DOHH2 (cell line): Measurements from ENCODE around the gene SYT10.

Source experiments
- H3F3A ChIP-seq: fragments of 200-600 bp; sonication (generic), shearing (Covaris generic); 2 replicates; pipeline ENCODE4 v1.6.0; 2016; ENCODE audit warnings: antibody characterized with exemption, mild to moderate bottlenecking; ENCODE audit not compliant: control insufficient read depth, insufficient read depth
- H3K27ac ChIP-seq: fragments of 200-600 bp; sonication (generic); 2 replicates; pipeline ENCODE4 v1.5.1; 2014; ENCODE audit warnings: low read depth, mild to moderate bottlenecking, low read length, moderate library complexity
- H3K27me3 ChIP-seq: fragments of 200-600 bp; sonication (generic); 2 replicates; pipeline ENCODE4 v1.6.1; 2014; ENCODE audit warnings: mild to moderate bottlenecking, low read length, mixed read lengths; ENCODE audit not compliant: control insufficient read depth
- H3K36me3 ChIP-seq: fragments of 200-600 bp; sonication (generic); 2 replicates; pipeline ENCODE4 v1.6.1; 2014; ENCODE audit warnings: mild to moderate bottlenecking, low read length, moderate library complexity, mixed read lengths; ENCODE audit not compliant: control insufficient read depth
- H3K4me1 ChIP-seq: fragments of 200-600 bp; sonication (generic); 2 replicates; pipeline ENCODE4 v1.6.1; 2014; ENCODE audit warnings: mild to moderate bottlenecking, low read length, mixed read lengths; ENCODE audit not compliant: control insufficient read depth
- H3K4me2 ChIP-seq: fragments of 200-600 bp; sonication (generic); 2 replicates; pipeline ENCODE4 v1.6.0; 2014; ENCODE audit warnings: mild to moderate bottlenecking, low read length, moderate library complexity
- H3K4me3 ChIP-seq: fragments of 200-600 bp; sonication (generic); 2 replicates; pipeline ENCODE4 v1.5.1; 2014; ENCODE audit warnings: mild to moderate bottlenecking, low read length, mixed read lengths
- H3K79me2 ChIP-seq: fragments of 200-600 bp; sonication (generic); 2 replicates; pipeline ENCODE4 v1.6.1; 2014; ENCODE audit warnings: mild to moderate bottlenecking, low read length, mixed read lengths; ENCODE audit not compliant: control insufficient read depth
- H3K9me2 ChIP-seq: fragments of 200-600 bp; sonication (generic); replicated peaks from 2 replicates; pipeline ENCODE4 v1.6.1; 2014; ENCODE audit warnings: mild to moderate bottlenecking, low read length, mixed read lengths; ENCODE audit not compliant: control insufficient read depth
- H3K9me3 ChIP-seq: fragments of 200-600 bp; sonication (generic); 2 replicates; pipeline ENCODE4 v1.6.1; 2014; ENCODE audit warnings: antibody characterized with exemption, low read length, mixed read lengths; ENCODE audit not compliant: control insufficient read depth, insufficient read depth
- H4K20me1 ChIP-seq: fragments of 200-600 bp; sonication (generic); 2 replicates; pipeline ENCODE4 v1.6.0; 2014; ENCODE audit warnings: low read depth, mild to moderate bottlenecking, antibody characterized with exemption, low read length, moderate library complexity; ENCODE audit not compliant: control insufficient read depth, insufficient read depth
- CTCF ChIP-seq: fragments of 200-600 bp; sonication (generic); IDR thresholded peaks from one replicate; pipeline ENCODE4 v1.5.1; 2014; ENCODE audit warnings: antibody characterized with exemption, mild to moderate bottlenecking, low read depth, low read length; ENCODE audit not compliant: poor library complexity, severe bottlenecking
- EZH2phosphoT487 ChIP-seq: fragments of 200-600 bp; sonication (generic); IDR thresholded peaks from 2 replicates; pipeline ENCODE4 v1.6.1; 2017; ENCODE audit warnings: borderline replicate concordance, mild to moderate bottlenecking, antibody characterized with exemption, low read length, moderate library complexity, mixed read lengths

The SYT10 gene

DNA sequence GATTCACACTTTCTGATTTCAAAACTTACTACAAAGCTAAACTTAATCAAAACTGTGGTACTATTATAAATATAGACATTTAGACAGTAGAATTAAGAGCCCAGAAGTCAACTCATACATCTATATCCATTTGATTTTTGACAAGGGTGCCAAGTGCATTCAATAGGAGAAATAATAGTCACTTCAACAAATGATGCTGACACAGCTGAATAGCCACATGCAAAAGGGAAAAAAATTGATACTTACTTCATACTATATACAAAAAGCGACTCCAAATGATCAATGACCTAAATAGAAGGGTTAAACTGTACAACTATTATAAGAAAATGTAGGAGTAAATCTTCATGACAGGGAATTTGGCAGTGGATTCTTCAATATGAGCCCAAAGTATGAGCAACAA, 40.7 kb upstream of the SYT10 start:
- H4K20me1 ChIP-seq = no peaks in the 10 kb centered on the region
- H3K79me2 ChIP-seq = no peaks in the 10 kb centered on the region
- H3K27ac ChIP-seq = no peak overlapping the region
- H3K4me1 ChIP-seq = no peaks in the 10 kb centered on the region
- H3K27me3 ChIP-seq = no peaks in the 10 kb centered on the region
- no peaks in the 10 kb centered on the region for H3F3A ChIP-seq
- no peak overlapping the region for H3K4me2 ChIP-seq
- H3K9me3 ChIP-seq = no peaks in the 10 kb centered on the region
- no peak overlapping the region for H3K4me3 ChIP-seq
- no peaks in the 10 kb centered on the region for H3K36me3 ChIP-seq
- no peaks in the 10 kb centered on the region for H3K9me2 ChIP-seq
- TF ChIP-seq EZH2phosphoT487 (no peak), CTCF (no peak)

DNA sequence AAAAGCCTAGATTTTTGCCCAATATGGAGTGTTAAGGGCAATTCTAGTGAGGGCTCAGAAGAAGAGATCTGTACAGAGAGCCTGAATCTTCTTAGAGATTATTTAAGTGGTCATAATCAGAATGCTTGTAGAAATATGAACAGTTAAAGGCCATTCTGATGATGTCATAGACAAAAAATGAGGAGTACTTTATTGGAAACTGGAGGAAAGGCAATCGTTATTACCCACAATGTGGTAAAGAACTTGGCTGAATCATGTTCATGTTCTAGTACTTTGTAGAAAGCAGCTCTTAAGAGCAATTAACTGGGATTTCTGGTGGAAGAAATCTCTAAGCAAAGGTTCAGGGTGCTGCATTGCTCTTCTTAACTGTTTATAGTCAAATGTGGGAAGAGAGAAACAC, 36.4 kb upstream of the SYT10 start:
- Histone ChIP-seq H3K36me3 (no peaks in the 10 kb centered on the region), H3K9me2 (no peaks in the 10 kb centered on the region), H4K20me1 (no peaks in the 10 kb centered on the region), H3K4me2 (no peak overlapping the region), H3K4me1 (no peaks in the 10 kb centered on the region), H3K79me2 (no peaks in the 10 kb centered on the region), H3K27ac (no peak overlapping the region), H3K9me3 (no peaks in the 10 kb centered on the region), H3K27me3 (no peaks in the 10 kb centered on the region), H3K4me3 (no peak overlapping the region), H3F3A (no peaks in the 10 kb centered on the region)
- no peak for TF ChIP-seq CTCF
- TF ChIP-seq EZH2phosphoT487 = no peak

- H3K79me2 ChIP-seq = no peaks in the 10 kb centered on the region
- no peak overlapping the region for H3K4me3 ChIP-seq
- no peaks in the 10 kb centered on the region for H3K9me2 ChIP-seq
- H3K27ac ChIP-seq = no peak overlapping the region
- no peak for TF ChIP-seq CTCF
- TF ChIP-seq EZH2phosphoT487 = no peak
- H4K20me1 ChIP-seq = no peaks in the 10 kb centered on the region
- no peaks in the 10 kb centered on the region for H3K36me3 ChIP-seq
- no peaks in the 10 kb centered on the region for H3K4me1 ChIP-seq
- H3K9me3 ChIP-seq = no peaks in the 10 kb centered on the region
- no peaks in the 10 kb centered on the region for H3K27me3 ChIP-seq
- no peak overlapping the region for H3K4me2 ChIP-seq
- H3F3A ChIP-seq = no peaks in the 10 kb centered on the region
Measured at GRCh38 chr12:33472299-33472698, 32.7 kb upstream of the SYT10 start.

- H3K4me1 ChIP-seq = no peaks in the 10 kb centered on the region
- H3K9me2 ChIP-seq = no peaks in the 10 kb centered on the region
- no peaks in the 10 kb centered on the region for H3K9me3 ChIP-seq
- H3F3A ChIP-seq = no peaks in the 10 kb centered on the region
- no peaks in the 10 kb centered on the region for H3K27me3 ChIP-seq
- no peaks in the 10 kb centered on the region for H3K36me3 ChIP-seq
- H3K4me2 ChIP-seq = no peak overlapping the region
- TF ChIP-seq CTCF (no peak), EZH2phosphoT487 (no peak)
- no peaks in the 10 kb centered on the region for H3K79me2 ChIP-seq
- no peak overlapping the region for H3K27ac ChIP-seq
- H3K4me3 ChIP-seq = no peak overlapping the region
- H4K20me1 ChIP-seq = no peaks in the 10 kb centered on the region
Measured at GRCh38 chr12:33455096-33455495, 15.5 kb upstream of the SYT10 start.
